H9 (cell line): Measurements from ENCODE around the gene TRMT11. TPM values are rescaled to one million over a fixed set of nuclear protein-coding genes. Genes with fewer than 3 reads are reported as not detected.

Source experiments
- DNase-seq: peaks from one replicate; pipeline ENCODE4 v3.0.0-alpha.2; 2017
- H2AFZ ChIP-seq: one replicate; pipeline ENCODE4 v1.6.1; 2013; ENCODE audit warnings: mild to moderate bottlenecking, low read length, control low read depth, moderate library complexity
- H2AK5ac ChIP-seq: 2 replicates; pipeline ENCODE4 v1.6.1; 2013; ENCODE audit warnings: low read length, control low read depth, mixed read lengths; ENCODE audit not compliant: insufficient read length
- H2BK120ac ChIP-seq: one replicate; pipeline ENCODE4 v1.6.1; 2013; ENCODE audit warnings: low read depth, mild to moderate bottlenecking, low read length, control low read depth, inconsistent platforms; ENCODE audit not compliant: poor library complexity, severe bottlenecking
- H2BK12ac ChIP-seq: 2 replicates; pipeline ENCODE4 v1.6.1; 2013; ENCODE audit warnings: low read length, control low read depth, mixed read lengths, low read depth; ENCODE audit not compliant: insufficient read length
- H2BK15ac ChIP-seq: 2 replicates; pipeline ENCODE4 v1.6.1; 2013; ENCODE audit warnings: low read depth, low read length, control low read depth
- H2BK20ac ChIP-seq: one replicate; pipeline ENCODE4 v1.6.1; 2013; ENCODE audit warnings: low read depth, mild to moderate bottlenecking, low read length, control low read depth, inconsistent platforms; ENCODE audit not compliant: poor library complexity, severe bottlenecking
- H2BK5ac ChIP-seq: 2 replicates; pipeline ENCODE4 v1.6.1; 2013; ENCODE audit warnings: low read length, control low read depth, mixed read lengths; ENCODE audit not compliant: insufficient read length
- H3K14ac ChIP-seq: 2 replicates; pipeline ENCODE4 v1.6.1; 2013; ENCODE audit warnings: low read length, control low read depth; ENCODE audit not compliant: insufficient read depth
- H3K18ac ChIP-seq: 2 replicates; pipeline ENCODE4 v1.6.1; 2013; ENCODE audit warnings: low read depth, mild to moderate bottlenecking, mixed read lengths, low read length, control low read depth; ENCODE audit not compliant: insufficient read length
- H3K23ac ChIP-seq: 2 replicates; pipeline ENCODE4 v1.6.1; 2013; ENCODE audit warnings: low read length, control low read depth, mixed read lengths, low read depth; ENCODE audit not compliant: insufficient read length
- H3K23me2 ChIP-seq: 2 replicates; pipeline ENCODE4 v1.6.1; 2013; ENCODE audit warnings: low read depth, mild to moderate bottlenecking, mixed read lengths, low read length, control low read depth; ENCODE audit not compliant: insufficient read length, poor library complexity, severe bottlenecking
- H3K27ac ChIP-seq: 2 replicates; pipeline ENCODE4 v1.5.1; 2013; ENCODE audit warnings: low read length, control low read depth, mixed read lengths, low read depth; ENCODE audit not compliant: insufficient read length
- H3K27me3 ChIP-seq: 2 replicates; pipeline ENCODE4 v1.6.1; 2013; ENCODE audit warnings: low read length, control low read depth, inconsistent platforms; ENCODE audit not compliant: insufficient read depth
- H3K4ac ChIP-seq: 2 replicates; pipeline ENCODE4 v1.6.1; 2013; ENCODE audit warnings: low read depth, mild to moderate bottlenecking, control low read depth, inconsistent platforms, low read length, moderate library complexity
- H3K4me1 ChIP-seq: 2 replicates; pipeline ENCODE4 v1.6.1; 2013; ENCODE audit warnings: low read length, control low read depth, inconsistent platforms; ENCODE audit not compliant: insufficient read depth
- H3K4me2 ChIP-seq: 2 replicates; pipeline ENCODE4 v1.6.1; 2013; ENCODE audit warnings: low read length, control low read depth, mixed read lengths; ENCODE audit not compliant: insufficient read length, insufficient read depth
- H3K56ac ChIP-seq: 2 replicates; pipeline ENCODE4 v1.6.1; 2013; ENCODE audit warnings: low read depth, mild to moderate bottlenecking, mixed read lengths, low read length, control low read depth; ENCODE audit not compliant: insufficient read length
- H3K79me1 ChIP-seq: 2 replicates; pipeline ENCODE4 v1.6.1; 2013; ENCODE audit warnings: low read depth, mild to moderate bottlenecking, moderate library complexity, low read length, control low read depth, inconsistent platforms; ENCODE audit not compliant: insufficient read depth, poor library complexity, severe bottlenecking
- H3K79me2 ChIP-seq: 2 replicates; pipeline ENCODE4 v1.6.1; 2013; ENCODE audit warnings: low read length, control low read depth, inconsistent platforms; ENCODE audit not compliant: insufficient read depth
- H3K9ac ChIP-seq: 2 replicates; pipeline ENCODE4 v1.6.1; 2013; ENCODE audit warnings: low read length, control low read depth, mixed read lengths; ENCODE audit not compliant: insufficient read length; ENCODE audit errors: extremely low read depth
- H3K9me3 ChIP-seq: one replicate; pipeline ENCODE4 v1.6.1; 2013; ENCODE audit warnings: low read depth, low read length, inconsistent platforms; ENCODE audit not compliant: control insufficient read depth
- H3T11ph ChIP-seq: one replicate; pipeline ENCODE4 v1.6.1; 2013; ENCODE audit warnings: mild to moderate bottlenecking, low read length, control low read depth, inconsistent platforms
- H4K20me1 ChIP-seq: one replicate; pipeline ENCODE4 v1.6.1; 2013; ENCODE audit not compliant: control insufficient read depth, insufficient read length, insufficient read depth
- H4K5ac ChIP-seq: 2 replicates; pipeline ENCODE4 v1.6.1; 2013; ENCODE audit warnings: low read depth, mild to moderate bottlenecking, mixed read lengths, low read length, control low read depth; ENCODE audit not compliant: insufficient read length
- H4K8ac ChIP-seq: replicated peaks from 2 replicates; pipeline ENCODE4 v1.6.1; 2013; ENCODE audit warnings: low read length, control low read depth, mixed read lengths, low read depth; ENCODE audit not compliant: insufficient read length
- H4K91ac ChIP-seq: 2 replicates; pipeline ENCODE4 v1.6.1; 2013; ENCODE audit warnings: low read depth, mild to moderate bottlenecking, moderate library complexity, mixed read lengths, low read length, control low read depth; ENCODE audit not compliant: insufficient read length
- H3K27ac Mint-ChIP-seq, 3 experiments: 2 replicates in 2 of 3; 3 replicates in 1 of 3; pipeline ENCODE4 v1.8.0; 2020 to 2021; ENCODE audit warnings: mixed read lengths in 3 of 3, mild to moderate bottlenecking in 1 of 3, moderate library complexity in 1 of 3
- H3K27me3 Mint-ChIP-seq: 2 replicates; pipeline ENCODE4 v1.8.0; 2021; ENCODE audit warnings: low read depth, mild to moderate bottlenecking, moderate library complexity, mixed read lengths
- H3K36me3 Mint-ChIP-seq, 3 experiments: 2 replicates in 2 of 3; 3 replicates in 1 of 3; pipeline ENCODE4 v1.8.0; 2020 to 2021; ENCODE audit warnings: low read depth in 3 of 3, mixed read lengths in 3 of 3; ENCODE audit not compliant: insufficient read depth in 1 of 3
- H3K4me1 Mint-ChIP-seq, 2 experiments: 2 replicates each; pipeline ENCODE4 v1.8.0; 2020; ENCODE audit warnings: mixed read lengths in 2 of 2
- H3K4me3 Mint-ChIP-seq, 2 experiments: 2 replicates in 1 of 2; 3 replicates in 1 of 2; pipeline ENCODE4 v1.8.0; 2020 to 2021; ENCODE audit warnings: mild to moderate bottlenecking in 2 of 2, mixed read lengths in 2 of 2, moderate library complexity in 1 of 2
- H3K9me3 Mint-ChIP-seq, 2 experiments: 2 replicates in 1 of 2; 3 replicates in 1 of 2; pipeline ENCODE4 v1.8.0; 2020; ENCODE audit warnings: mild to moderate bottlenecking in 2 of 2, mixed read lengths in 2 of 2, moderate library complexity in 1 of 2
- WGBS: extraction: QIAGEN DNeasy Blood & Tissue Kit; methylation state at CpG from one replicate; pipeline ENCODE4 v1.1.7; 2013; ENCODE audit warnings: missing lambda C conversion rate, low lambda C conversion rate, mixed read lengths; ENCODE audit not compliant: insufficient read length; ENCODE audit errors: extremely low coverage; 5-methylcytosine and 5-hydroxymethylcytosine counted together
- total RNA-seq: library from RNA; stranded (reverse); gene quantifications from 2 replicates; pipeline ENCODE4 v1.2.1, GENCODE V29; 2021
- TF ChIP-seq, protein P1 (sequence below): fragments of 200-600 bp; sonication (generic); conservative IDR thresholded peaks from 3 replicates; pipeline ENCODE4 v1.8.0; 2021; ENCODE audit warnings: antibody characterized with exemption, mild to moderate bottlenecking

The TRMT11 gene
- total RNA-seq, 1 experiment from 2014 or later = 31.1 TPM

DNA sequence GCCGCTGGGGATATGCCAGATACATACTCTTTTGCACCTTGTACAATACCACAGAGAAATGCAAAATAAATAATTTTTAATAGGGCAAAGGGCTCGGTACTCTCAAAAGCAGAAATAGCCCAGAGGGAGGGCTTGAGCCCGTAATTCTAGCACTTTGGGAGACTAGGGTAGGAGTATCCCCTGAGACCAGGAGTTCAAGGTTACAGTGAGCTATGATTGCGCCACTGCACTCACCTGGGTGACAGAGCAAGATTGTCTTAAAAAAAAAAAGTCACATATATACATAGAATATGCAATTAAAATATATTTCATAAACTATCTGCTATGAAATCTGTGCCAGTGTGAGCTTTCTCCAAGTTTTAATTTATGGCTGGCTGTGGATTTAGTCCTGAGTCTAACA lies 818 bp upstream of the TRMT11 start:
- peaks cover 18% of the 10 kb centered on the region; the same call in 1 of the 2 replicates for H3K79me2 ChIP-seq
- H3K9me3 ChIP-seq = no peaks in the 10 kb centered on the region
- Mint-ChIP-seq H3K27me3 (no peaks in the 10 kb centered on the region), H3K27ac (no peak overlapping the region), H3K4me1 (peaks cover 0 to 13% of the 10 kb centered on the region in 2 experiments), H3K36me3 (no peaks in the 10 kb centered on the region), H3K9me3 (no peaks in the 10 kb centered on the region), H3K4me3 (peak overlapping the region in 1 of 2 experiments; percentile 57; a peak in 2 of 5 replicates)
- H4K8ac ChIP-seq = no peak overlapping the region
- H3K79me1 ChIP-seq = no peaks in the 10 kb centered on the region
- H2BK15ac ChIP-seq = no peak overlapping the region
- H4K20me1 ChIP-seq = no peaks in the 10 kb centered on the region
- H2BK20ac ChIP-seq = no peak overlapping the region
- TF ChIP-seq, protein P1, sequence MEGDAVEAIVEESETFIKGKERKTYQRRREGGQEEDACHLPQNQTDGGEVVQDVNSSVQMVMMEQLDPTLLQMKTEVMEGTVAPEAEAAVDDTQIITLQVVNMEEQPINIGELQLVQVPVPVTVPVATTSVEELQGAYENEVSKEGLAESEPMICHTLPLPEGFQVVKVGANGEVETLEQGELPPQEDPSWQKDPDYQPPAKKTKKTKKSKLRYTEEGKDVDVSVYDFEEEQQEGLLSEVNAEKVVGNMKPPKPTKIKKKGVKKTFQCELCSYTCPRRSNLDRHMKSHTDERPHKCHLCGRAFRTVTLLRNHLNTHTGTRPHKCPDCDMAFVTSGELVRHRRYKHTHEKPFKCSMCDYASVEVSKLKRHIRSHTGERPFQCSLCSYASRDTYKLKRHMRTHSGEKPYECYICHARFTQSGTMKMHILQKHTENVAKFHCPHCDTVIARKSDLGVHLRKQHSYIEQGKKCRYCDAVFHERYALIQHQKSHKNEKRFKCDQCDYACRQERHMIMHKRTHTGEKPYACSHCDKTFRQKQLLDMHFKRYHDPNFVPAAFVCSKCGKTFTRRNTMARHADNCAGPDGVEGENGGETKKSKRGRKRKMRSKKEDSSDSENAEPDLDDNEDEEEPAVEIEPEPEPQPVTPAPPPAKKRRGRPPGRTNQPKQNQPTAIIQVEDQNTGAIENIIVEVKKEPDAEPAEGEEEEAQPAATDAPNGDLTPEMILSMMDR = no peak
- H4K91ac ChIP-seq = no peak overlapping the region
- H3K56ac ChIP-seq = no peak overlapping the region
- peaks cover 6% of the 10 kb centered on the region; the same call in 1 of the 2 replicates for H3K4me1 ChIP-seq
- H3K9ac ChIP-seq = peak overlapping the region; percentile 42
- DNase-seq = no peak
- no peak overlapping the region for H4K5ac ChIP-seq
- no peak overlapping the region for H2BK120ac ChIP-seq
- no peak overlapping the region for H2BK5ac ChIP-seq
- peaks cover 6% of the 10 kb centered on the region for H3K23me2 ChIP-seq
- WGBS = no CpG with 5 or more reads among the region's 4 CpGs
- no peak overlapping the region for H3K4ac ChIP-seq
- no peak overlapping the region for H2AFZ ChIP-seq
- H3K18ac ChIP-seq = no peak overlapping the region
- H3K27me3 ChIP-seq = no peaks in the 10 kb centered on the region
- no peak overlapping the region for H2BK12ac ChIP-seq
- no peak overlapping the region for H3T11ph ChIP-seq
- H3K23ac ChIP-seq = no peak overlapping the region
- no peak overlapping the region for H2AK5ac ChIP-seq
- H3K27ac ChIP-seq = no peak overlapping the region
- H3K14ac ChIP-seq = no peak overlapping the region
- peak overlapping the region; percentile 91 for H3K4me2 ChIP-seq
